Smooth muscle cell (in vitro differentiated cells): ENCODE results near the gene ACTRT2. TPM values are rescaled to one million over a fixed set of nuclear protein-coding genes. Genes with fewer than 3 reads are reported as not detected.

Experiments
- DNase-seq: peaks from one replicate; lab custom pipeline; 2025; ENCODE audit not compliant: unreplicated experiment; lab: John Stamatoyannopoulos, UW
- H2AFZ ChIP-seq: fragments of 200-600 bp; sonication (generic); 2 replicates; pipeline ENCODE4 v1.6.0; 2016; ENCODE audit warnings: antibody characterized with exemption, low read depth, mild to moderate bottlenecking
- H3F3A ChIP-seq: fragments of 200-600 bp; sonication (generic); 2 replicates; pipeline ENCODE4 v1.6.0; 2017; ENCODE audit warnings: antibody characterized with exemption, low read depth
- H3K27ac ChIP-seq: fragments of 200-600 bp; sonication (generic); 2 replicates; pipeline ENCODE4 v1.5.1; 2016; ENCODE audit warnings: low read depth, mild to moderate bottlenecking
- H3K27me3 ChIP-seq: fragments of 200-600 bp; sonication (generic); 2 replicates; pipeline ENCODE4 v1.6.1; 2016; ENCODE audit warnings: low read depth, mild to moderate bottlenecking
- H3K36me3 ChIP-seq: fragments of 200-600 bp; sonication (generic); 2 replicates; pipeline ENCODE4 v1.5.1; 2016; ENCODE audit warnings: low read depth
- H3K4me1 ChIP-seq: fragments of 200-600 bp; sonication (generic); 2 replicates; pipeline ENCODE4 v1.5.1; 2016; ENCODE audit warnings: low read depth
- H3K4me2 ChIP-seq: fragments of 200-600 bp; sonication (generic); 2 replicates; pipeline ENCODE4 v1.6.0; 2016; ENCODE audit warnings: mild to moderate bottlenecking
- H3K4me3 ChIP-seq: fragments of 200-600 bp; sonication (generic); 2 replicates; pipeline ENCODE4 v1.5.1; 2016; ENCODE audit warnings: mild to moderate bottlenecking
- H3K79me2 ChIP-seq: fragments of 200-600 bp; sonication (generic); 2 replicates; pipeline ENCODE4 v1.6.0; 2016; ENCODE audit warnings: low read depth, mild to moderate bottlenecking
- H3K9ac ChIP-seq: fragments of 200-600 bp; sonication (generic); 2 replicates; pipeline ENCODE4 v1.6.0; 2016; ENCODE audit warnings: low read depth
- H3K9me3 ChIP-seq: fragments of 200-600 bp; sonication (generic); replicated peaks from 2 replicates; pipeline ENCODE4 v1.5.1; 2016; ENCODE audit warnings: low read depth
- H4K20me1 ChIP-seq: fragments of 200-600 bp; sonication (generic); 2 replicates; pipeline ENCODE4 v1.6.0; 2016; ENCODE audit warnings: low read depth
- WGBS: methylation state at CpG from one replicate; pipeline ENCODE4 v1.1.7; 2016; ENCODE audit warnings: low lambda C conversion rate; 5-methylcytosine and 5-hydroxymethylcytosine counted together
- polyA plus RNA-seq: library from polyadenylated mRNA; unstranded; fragments of >200 nt; fragmentation: Nextera tagmentation; extraction: Ambion mirVana; gene quantifications from 2 replicates; pipeline ENCODE4 v1.2.1, GENCODE V29; 2016
- total RNA-seq: library from RNA; depleted of rRNA; stranded (reverse); fragments of >200 nt; gene quantifications from 2 replicates; pipeline ENCODE4 v1.2.3, GENCODE V29; 2014
- TF ChIP-seq, protein P1 (sequence below): fragments of 200-600 bp; sonication (generic); IDR thresholded peaks from 2 replicates; pipeline ENCODE4 v1.5.1; 2017; ENCODE audit warnings: borderline replicate concordance, mild to moderate bottlenecking, antibody characterized with exemption; ENCODE audit not compliant: insufficient read depth, poor library complexity, severe bottlenecking

Gene ACTRT2
- total and polyA plus RNA-seq, 2 experiments from 2014 or later = not detected

DNA sequence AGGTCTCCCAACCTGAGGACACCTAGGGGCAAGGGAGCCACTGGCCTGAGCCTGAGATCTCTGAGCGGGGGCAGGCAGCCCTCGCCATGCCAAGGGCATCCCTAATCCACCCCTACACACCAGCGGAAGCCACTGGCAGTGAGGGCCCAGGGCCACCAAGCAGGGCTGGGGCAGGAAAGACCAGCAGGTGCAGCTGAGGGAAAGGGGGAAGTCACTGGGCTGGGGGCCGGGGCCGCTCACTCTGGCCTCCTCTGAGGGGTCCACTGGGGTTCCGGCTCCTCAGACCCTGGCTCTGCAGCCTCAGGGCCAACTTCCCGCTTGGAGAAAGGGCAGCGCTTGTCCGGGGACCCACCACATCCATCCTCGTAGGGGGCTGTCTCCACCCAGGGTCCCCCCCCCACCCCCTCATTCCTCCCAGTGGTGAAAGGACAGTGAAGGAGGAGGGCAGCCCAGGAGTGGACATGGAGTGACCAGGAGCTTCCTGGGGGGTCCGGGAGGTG, 42.5 kb upstream of the ACTRT2 start:
- Histone ChIP-seq H3K4me3 (no peak overlapping the region), H3K36me3 (no peaks in the 10 kb centered on the region), H3K4me2 (no peak overlapping the region), H3K9ac (no peak overlapping the region), H3F3A (no peaks in the 10 kb centered on the region), H4K20me1 (no peaks in the 10 kb centered on the region), H3K79me2 (no peaks in the 10 kb centered on the region), H3K4me1 (no peaks in the 10 kb centered on the region), H3K27me3 (no peaks in the 10 kb centered on the region), H3K27ac (no peak overlapping the region), H3K9me3 (peaks cover 3% of the 10 kb centered on the region), H2AFZ (no peak overlapping the region)
- DNase-seq = no peak
- TF ChIP-seq, protein P1, sequence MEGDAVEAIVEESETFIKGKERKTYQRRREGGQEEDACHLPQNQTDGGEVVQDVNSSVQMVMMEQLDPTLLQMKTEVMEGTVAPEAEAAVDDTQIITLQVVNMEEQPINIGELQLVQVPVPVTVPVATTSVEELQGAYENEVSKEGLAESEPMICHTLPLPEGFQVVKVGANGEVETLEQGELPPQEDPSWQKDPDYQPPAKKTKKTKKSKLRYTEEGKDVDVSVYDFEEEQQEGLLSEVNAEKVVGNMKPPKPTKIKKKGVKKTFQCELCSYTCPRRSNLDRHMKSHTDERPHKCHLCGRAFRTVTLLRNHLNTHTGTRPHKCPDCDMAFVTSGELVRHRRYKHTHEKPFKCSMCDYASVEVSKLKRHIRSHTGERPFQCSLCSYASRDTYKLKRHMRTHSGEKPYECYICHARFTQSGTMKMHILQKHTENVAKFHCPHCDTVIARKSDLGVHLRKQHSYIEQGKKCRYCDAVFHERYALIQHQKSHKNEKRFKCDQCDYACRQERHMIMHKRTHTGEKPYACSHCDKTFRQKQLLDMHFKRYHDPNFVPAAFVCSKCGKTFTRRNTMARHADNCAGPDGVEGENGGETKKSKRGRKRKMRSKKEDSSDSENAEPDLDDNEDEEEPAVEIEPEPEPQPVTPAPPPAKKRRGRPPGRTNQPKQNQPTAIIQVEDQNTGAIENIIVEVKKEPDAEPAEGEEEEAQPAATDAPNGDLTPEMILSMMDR = no peak
- 85% methylated on average over 11 of the region's 11 CpGs for WGBS

DNA sequence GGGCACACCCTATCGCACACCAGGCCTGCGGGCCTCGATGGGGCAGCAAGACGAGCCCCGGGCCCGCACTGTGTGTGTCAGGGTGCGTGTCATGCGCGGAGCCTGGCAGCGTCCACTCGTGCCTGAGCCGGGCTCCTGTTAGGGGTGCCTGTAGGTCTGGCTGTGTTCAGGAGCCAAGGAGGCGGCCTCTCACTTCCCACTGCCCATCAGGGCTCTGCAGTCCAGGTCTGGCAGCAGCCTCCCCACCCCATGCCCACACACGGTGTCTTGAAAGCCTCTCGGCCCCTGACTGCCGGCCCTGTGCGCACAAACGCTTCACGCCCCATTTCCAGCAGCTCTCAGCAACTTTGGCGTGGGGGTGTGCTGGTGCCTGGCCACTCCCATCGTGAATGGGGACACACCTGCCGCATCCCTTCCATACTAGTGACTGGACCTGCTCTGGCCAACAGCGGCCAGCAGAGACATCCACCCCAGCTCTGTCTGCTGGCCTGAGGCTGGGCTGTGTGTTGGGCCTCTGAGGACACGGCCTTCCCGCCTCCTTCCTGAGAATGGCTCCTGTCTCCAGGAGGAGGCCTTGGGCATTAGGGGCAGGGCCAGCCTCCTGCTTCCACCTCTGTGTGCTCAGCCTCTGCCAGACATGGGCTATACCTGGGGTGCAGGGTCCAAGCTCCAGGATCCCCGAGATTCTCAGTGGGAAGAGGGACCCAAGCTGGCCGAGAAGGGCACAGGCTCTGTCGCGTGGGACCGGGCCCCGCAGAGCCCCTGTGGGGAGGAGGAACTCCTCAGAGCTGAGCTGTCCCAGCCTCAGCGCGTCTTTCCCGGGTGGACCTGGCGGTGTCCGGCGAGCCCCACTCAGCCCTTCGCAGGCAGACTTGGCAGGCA, 41.8 kb upstream of the ACTRT2 start:
- Histone ChIP-seq H3K4me2 (no peak overlapping the region), H3F3A (no peaks in the 10 kb centered on the region), H3K79me2 (no peaks in the 10 kb centered on the region), H3K27me3 (no peaks in the 10 kb centered on the region), H3K36me3 (no peaks in the 10 kb centered on the region), H3K27ac (no peak overlapping the region), H3K9me3 (peaks cover 3% of the 10 kb centered on the region), H4K20me1 (no peaks in the 10 kb centered on the region), H3K4me1 (no peaks in the 10 kb centered on the region), H2AFZ (no peak overlapping the region), H3K9ac (no peak overlapping the region), H3K4me3 (no peak overlapping the region)
- 88% methylated on average over 37 of the region's 38 CpGs for WGBS
- no peak for DNase-seq
- TF ChIP-seq, protein P1 = no peak

DNA sequence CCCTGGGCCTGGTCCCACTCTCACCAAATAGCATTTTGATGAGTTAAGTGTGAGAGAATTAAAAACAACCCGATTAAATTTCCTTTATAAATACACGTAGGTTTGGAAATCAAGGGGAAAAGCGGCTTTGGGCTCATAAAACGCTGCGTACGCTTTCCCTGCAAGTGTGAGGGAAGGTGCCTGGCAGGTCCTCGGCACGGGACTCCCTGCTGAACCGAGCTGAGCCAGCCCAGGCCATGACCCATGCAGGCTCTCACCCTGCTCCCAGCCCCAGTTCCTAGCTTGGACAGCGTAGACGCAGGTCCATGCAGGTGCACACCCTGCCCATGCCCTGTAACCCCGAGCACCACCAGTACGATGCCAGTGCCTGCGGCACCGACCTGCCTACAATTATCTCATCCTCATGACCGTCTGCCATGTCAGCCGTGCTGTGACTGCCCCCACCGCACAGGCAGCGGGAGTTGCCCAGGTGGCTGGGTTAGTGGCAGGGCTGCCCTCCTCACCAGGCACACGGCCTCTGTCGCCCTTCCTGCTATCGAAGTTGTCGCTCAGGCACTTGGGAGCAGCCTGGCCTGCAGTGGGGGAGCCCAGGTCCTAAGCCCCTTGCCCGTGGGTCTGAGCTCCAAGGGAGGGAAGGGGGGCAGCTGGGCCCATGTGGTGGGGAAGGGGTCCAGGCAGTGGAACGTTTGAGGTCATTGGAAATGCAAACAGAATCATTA, 41.0 kb upstream of the ACTRT2 start:
- Histone ChIP-seq H3K9me3 (peaks cover 3% of the 10 kb centered on the region), H3K4me3 (no peak overlapping the region), H3F3A (no peaks in the 10 kb centered on the region), H3K9ac (no peak overlapping the region), H3K27ac (no peak overlapping the region), H2AFZ (no peak overlapping the region), H3K4me1 (no peaks in the 10 kb centered on the region), H3K79me2 (no peaks in the 10 kb centered on the region), H4K20me1 (no peaks in the 10 kb centered on the region), H3K4me2 (no peak overlapping the region), H3K36me3 (no peaks in the 10 kb centered on the region), H3K27me3 (no peaks in the 10 kb centered on the region)
- DNase-seq = no peak
- TF ChIP-seq, protein P1 = no peak
- WGBS = 84% methylated on average over 25 of the region's 25 CpGs
